PFSK-1 (cell line): Measurements from ENCODE around the gene EML2.

Source experiments
- FOXP2 ChIP-seq: optimal IDR thresholded peaks from 2 replicates; pipeline ENCODE3; 2011; ENCODE audit warnings: borderline replicate concordance, control low read depth, inconsistent platforms; ENCODE audit not compliant: insufficient read depth; ENCODE audit errors: extremely low read length, extremely low read depth
- POLR2AphosphoS5 ChIP-seq: IDR thresholded peaks from 2 replicates; pipeline ENCODE4 v1.6.1; 2012; ENCODE audit warnings: low read depth, mild to moderate bottlenecking, control low read depth, low read length, moderate library complexity
- REST ChIP-seq, 2 experiments: IDR thresholded peaks; 2 replicates each; pipeline versions ENCODE4 v1.6.1 to v1.8.0; 2011 to 2012; ENCODE audit warnings: low read depth in 2 of 2, low read length in 2 of 2, control low read depth in 1 of 2, inconsistent platforms in 1 of 2, mild to moderate bottlenecking in 1 of 2, moderate library complexity in 1 of 2; ENCODE audit not compliant: insufficient read depth in 1 of 2
- SIN3A ChIP-seq: IDR thresholded peaks from 2 replicates; pipeline ENCODE4 v1.6.1; 2012; ENCODE audit warnings: mild to moderate bottlenecking, low read length, moderate library complexity, borderline replicate concordance; ENCODE audit not compliant: insufficient read depth
- TAF1 ChIP-seq: IDR thresholded peaks from 2 replicates; pipeline ENCODE4 v1.6.1; 2012; ENCODE audit warnings: low read length, control low read depth, borderline replicate concordance; ENCODE audit not compliant: insufficient read depth

EML2 gene

GRCh38 chr19:45636902-45637301 lies 2.3 kb downstream of the EML2 start:
- no peak for TF ChIP-seq POLR2AphosphoS5
- no peak for TF ChIP-seq TAF1
- no peak for TF ChIP-seq FOXP2
- TF ChIP-seq SIN3A = no peak
- no peak for TF ChIP-seq REST (IDR thresholded peaks at IDR 0.05; ENCODE audit: insufficient read depth in 1 of 2, low read depth in 2 of 2, low read length in 2 of 2)

- TF ChIP-seq SIN3A (no peak), REST (IDR thresholded peaks at IDR 0.05; ENCODE audit: insufficient read depth in 1 of 2, low read depth in 2 of 2, low read length in 2 of 2) (no peak), FOXP2 (no peak), POLR2AphosphoS5 (no peak), TAF1 (no peak)
Observed at GRCh38 chr19:45636275-45636674, 2.9 kb downstream of the EML2 start.

- TF ChIP-seq REST (IDR thresholded peaks at IDR 0.05; ENCODE audit: insufficient read depth in 1 of 2, low read depth in 2 of 2, low read length in 2 of 2) (no peak), POLR2AphosphoS5 (no peak), SIN3A (no peak), FOXP2 (no peak), TAF1 (no peak)
Observed at GRCh38 chr19:45632468-45633196, 6.6 kb downstream of the EML2 start.

GRCh38 chr19:45630463-45630862 lies 8.7 kb downstream of the EML2 start:
- TF ChIP-seq REST (IDR thresholded peaks at IDR 0.05; ENCODE audit: insufficient read depth in 1 of 2, low read depth in 2 of 2, low read length in 2 of 2) (no peak), SIN3A (no peak), POLR2AphosphoS5 (no peak), TAF1 (no peak)
